Measurements from ENCODE around the gene UTP14C.
"Not testable (repeated sequence)": the region's sequence is repeated elsewhere in the genome, so short reads cannot be mapped to it uniquely, and the experiment has no call there.

The UTP14C gene

GRCh38 chr13:52048516-52048915, 24.0 kb downstream of the UTP14C start:
- FAIRE-seq = no peak

- no peak for FAIRE-seq
Measured at GRCh38 chr13:52051400-52051799, 26.9 kb downstream of the UTP14C start.

GRCh38 chr13:52053460-52053859, 29.0 kb downstream of the UTP14C start:
- FAIRE-seq = no peak

GRCh38 chr13:52061064-52061463, 36.6 kb downstream of the UTP14C start:
- not testable (repeated sequence) for FAIRE-seq

GRCh38 chr13:52061587-52061986, 37.1 kb downstream of the UTP14C start:
- no peak for FAIRE-seq

- no peak for FAIRE-seq
Measured at GRCh38 chr13:52067237-52067636, 42.7 kb downstream of the UTP14C start.

GRCh38 chr13:52070929-52071523, 46.5 kb downstream of the UTP14C start:
- FAIRE-seq = no peak

All from G401.6 (cell line).